Neural progenitor cell (in vitro differentiated cells): Measurements from ENCODE around the gene UNC5CL.

ENCODE experiments used
- CTCF ChIP-seq: fragments of 200-600 bp; sonication (generic); IDR thresholded peaks from 2 replicates; pipeline ENCODE4 v1.5.1; 2017; ENCODE audit warnings: antibody characterized with exemption, mild to moderate bottlenecking
- EZH2phosphoT487 ChIP-seq: fragments of 200-600 bp; sonication (generic); IDR thresholded peaks from 2 replicates; pipeline ENCODE4 v1.6.1; 2017; ENCODE audit warnings: antibody characterized with exemption

GRCh38 chr6:41025966-41026530 is 13.0 kb downstream of the UNC5CL start:
- TF ChIP-seq EZH2phosphoT487 (no peak), CTCF (no peak)
